Hepatocyte (in vitro differentiated cells): ENCODE measurements around the gene EEPD1. TPM values are rescaled to one million over a fixed set of nuclear protein-coding genes. Genes with fewer than 3 reads are reported as not detected.
A peak's percentile ranks its signal among the peaks of the same experiment; 100 is the strongest.

Source experiments
- DNase-seq: peaks from one replicate; pipeline ENCODE4 v3.0.0-alpha.2; 2016; ENCODE audit warnings: low spot score
- H2AFZ ChIP-seq: fragments of 200-600 bp; sonication (generic); 2 replicates; pipeline ENCODE4 v1.6.0; 2016; ENCODE audit warnings: antibody characterized with exemption, mild to moderate bottlenecking
- H3K27ac ChIP-seq: fragments of 200-600 bp; sonication (generic); 2 replicates; pipeline ENCODE4 v1.5.1; 2016; ENCODE audit warnings: mild to moderate bottlenecking
- H3K27me3 ChIP-seq: fragments of 200-600 bp; sonication (generic); 2 replicates; pipeline ENCODE4 v1.6.1; 2016
- H3K36me3 ChIP-seq: fragments of 200-600 bp; sonication (generic); replicated peaks from 2 replicates; pipeline ENCODE4 v1.5.1; 2016; ENCODE audit warnings: low read depth; ENCODE audit not compliant: insufficient read depth
- H3K4me1 ChIP-seq: fragments of 200-600 bp; sonication (generic); 2 replicates; pipeline ENCODE4 v1.5.1; 2016; ENCODE audit warnings: mild to moderate bottlenecking, moderate library complexity; ENCODE audit not compliant: insufficient read depth
- H3K4me2 ChIP-seq: fragments of 200-600 bp; sonication (generic); 2 replicates; pipeline ENCODE4 v1.6.0; 2016
- H3K4me3 ChIP-seq: fragments of 200-600 bp; sonication (generic); 2 replicates; pipeline ENCODE4 v1.5.1; 2016; ENCODE audit warnings: mild to moderate bottlenecking
- H3K79me2 ChIP-seq: fragments of 200-600 bp; sonication (generic); 2 replicates; pipeline ENCODE4 v1.6.0; 2017; ENCODE audit warnings: mild to moderate bottlenecking
- H3K9me2 ChIP-seq: fragments of 200-600 bp; sonication (generic); replicated peaks from 2 replicates; pipeline ENCODE4 v1.6.0; 2017; ENCODE audit warnings: mild to moderate bottlenecking; ENCODE audit not compliant: insufficient read depth
- H3K9me3 ChIP-seq: fragments of 200-600 bp; sonication (generic); 2 replicates; pipeline ENCODE4 v1.5.1; 2016; ENCODE audit warnings: low read depth, mild to moderate bottlenecking
- H4K20me1 ChIP-seq: fragments of 200-600 bp; sonication (generic); 2 replicates; pipeline ENCODE4 v1.6.0; 2016; ENCODE audit warnings: mild to moderate bottlenecking; ENCODE audit not compliant: insufficient read depth, poor library complexity, severe bottlenecking
- EZH2 ChIP-seq: fragments of 200-600 bp; sonication (generic); IDR thresholded peaks from 2 replicates; pipeline ENCODE4 v1.6.1; 2016; ENCODE audit warnings: antibody characterized with exemption, mild to moderate bottlenecking, borderline replicate concordance
- EZH2phosphoT487 ChIP-seq: fragments of 200-600 bp; sonication (generic); IDR thresholded peaks from one replicate; pipeline ENCODE4 v1.6.1; 2018; ENCODE audit warnings: antibody characterized with exemption, mild to moderate bottlenecking, low read depth, moderate library complexity; ENCODE audit not compliant: unreplicated experiment, severe bottlenecking
- WGBS: methylation state at CpG from one replicate; pipeline ENCODE4 v1.1.6; 2016; ENCODE audit warnings: low lambda C conversion rate; ENCODE audit errors: missing lambda C conversion rate; 5-methylcytosine and 5-hydroxymethylcytosine counted together
- polyA plus RNA-seq: library from polyadenylated mRNA; unstranded; fragments of >200 nt; fragmentation: Nextera tagmentation; extraction: Ambion mirVana; gene quantifications from 2 replicates; pipeline ENCODE4 v1.2.1, GENCODE V29; 2016
- total RNA-seq: library from RNA; depleted of rRNA; stranded (reverse); fragments of >200 nt; gene quantifications from 2 replicates; pipeline ENCODE4 v1.2.3, GENCODE V29; 2014
- TF ChIP-seq, protein P1 (sequence below): fragments of 200-600 bp; sonication (generic); IDR thresholded peaks from 2 replicates; pipeline ENCODE4 v1.5.1; 2016; ENCODE audit warnings: antibody characterized with exemption, mild to moderate bottlenecking; ENCODE audit not compliant: poor library complexity

EEPD1 gene
- total and polyA plus RNA-seq, 2 experiments from 2014 or later: 7.7 to 14.2 TPM

DNA sequence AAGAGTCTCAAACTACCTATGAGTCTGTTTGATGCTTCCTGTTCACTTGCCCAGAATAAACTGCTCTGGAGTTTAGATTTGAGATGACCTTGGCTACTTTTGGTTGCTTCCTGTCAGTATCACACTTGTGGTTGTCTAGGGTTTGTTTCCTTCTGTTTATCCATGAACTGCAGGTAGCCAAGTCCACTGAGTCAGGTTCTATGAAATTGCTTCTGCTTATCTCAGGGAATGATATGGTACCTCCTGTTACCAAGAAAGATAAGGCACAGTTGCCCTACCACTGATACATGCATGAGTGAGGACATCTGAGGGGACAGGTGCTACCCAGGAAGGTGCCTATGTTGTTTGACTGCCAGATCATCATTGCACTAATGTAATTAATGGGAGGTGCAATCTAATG is 15.8 kb upstream of the EEPD1 start:
- Histone ChIP-seq H3K4me1 (no peaks in the 10 kb centered on the region), H3K4me3 (no peak overlapping the region), H4K20me1 (no peaks in the 10 kb centered on the region), H3K36me3 (no peaks in the 10 kb centered on the region), H2AFZ (no peak overlapping the region), H3K9me2 (no peaks in the 10 kb centered on the region), H3K79me2 (no peaks in the 10 kb centered on the region), H3K9me3 (no peaks in the 10 kb centered on the region), H3K4me2 (no peak overlapping the region), H3K27ac (peak overlapping the region; percentile 23), H3K27me3 (no peaks in the 10 kb centered on the region)
- no peak for TF ChIP-seq EZH2phosphoT487
- TF ChIP-seq, protein P1, sequence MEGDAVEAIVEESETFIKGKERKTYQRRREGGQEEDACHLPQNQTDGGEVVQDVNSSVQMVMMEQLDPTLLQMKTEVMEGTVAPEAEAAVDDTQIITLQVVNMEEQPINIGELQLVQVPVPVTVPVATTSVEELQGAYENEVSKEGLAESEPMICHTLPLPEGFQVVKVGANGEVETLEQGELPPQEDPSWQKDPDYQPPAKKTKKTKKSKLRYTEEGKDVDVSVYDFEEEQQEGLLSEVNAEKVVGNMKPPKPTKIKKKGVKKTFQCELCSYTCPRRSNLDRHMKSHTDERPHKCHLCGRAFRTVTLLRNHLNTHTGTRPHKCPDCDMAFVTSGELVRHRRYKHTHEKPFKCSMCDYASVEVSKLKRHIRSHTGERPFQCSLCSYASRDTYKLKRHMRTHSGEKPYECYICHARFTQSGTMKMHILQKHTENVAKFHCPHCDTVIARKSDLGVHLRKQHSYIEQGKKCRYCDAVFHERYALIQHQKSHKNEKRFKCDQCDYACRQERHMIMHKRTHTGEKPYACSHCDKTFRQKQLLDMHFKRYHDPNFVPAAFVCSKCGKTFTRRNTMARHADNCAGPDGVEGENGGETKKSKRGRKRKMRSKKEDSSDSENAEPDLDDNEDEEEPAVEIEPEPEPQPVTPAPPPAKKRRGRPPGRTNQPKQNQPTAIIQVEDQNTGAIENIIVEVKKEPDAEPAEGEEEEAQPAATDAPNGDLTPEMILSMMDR: no peak
- no peak for TF ChIP-seq EZH2
- DNase-seq: no peak

DNA sequence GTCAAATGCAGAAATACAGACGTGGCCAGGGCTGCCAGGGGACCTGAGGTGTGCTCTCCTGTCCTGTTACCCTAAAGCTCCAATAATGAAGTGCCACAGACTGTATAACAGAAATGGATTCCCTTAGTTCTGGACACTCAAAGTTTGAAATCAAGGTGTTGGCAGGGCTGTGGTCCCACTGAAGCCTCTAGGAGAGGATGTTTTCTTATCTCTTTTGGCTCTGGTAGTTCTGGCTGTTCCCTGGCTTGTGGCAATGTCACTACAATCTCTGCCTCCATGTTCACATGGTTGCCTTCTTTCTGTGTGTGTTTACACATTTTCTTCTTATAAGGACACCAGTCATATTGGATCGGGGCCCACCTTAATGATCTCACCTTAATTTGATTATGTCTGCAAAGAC is 15.3 kb upstream of the EEPD1 start:
- DNase-seq: no peak
- Histone ChIP-seq H3K9me2 (no peaks in the 10 kb centered on the region), H3K9me3 (no peaks in the 10 kb centered on the region), H2AFZ (no peak overlapping the region), H3K36me3 (no peaks in the 10 kb centered on the region), H3K4me3 (no peak overlapping the region), H3K79me2 (no peaks in the 10 kb centered on the region), H3K4me1 (no peaks in the 10 kb centered on the region), H3K27ac (peak overlapping the region; percentile 23), H3K4me2 (no peak overlapping the region), H3K27me3 (no peaks in the 10 kb centered on the region), H4K20me1 (no peaks in the 10 kb centered on the region)
- 85% methylated on average over 2 of the region's 2 CpGs for WGBS
- TF ChIP-seq, protein P1: no peak
- TF ChIP-seq EZH2phosphoT487 (no peak), EZH2 (no peak)

DNA sequence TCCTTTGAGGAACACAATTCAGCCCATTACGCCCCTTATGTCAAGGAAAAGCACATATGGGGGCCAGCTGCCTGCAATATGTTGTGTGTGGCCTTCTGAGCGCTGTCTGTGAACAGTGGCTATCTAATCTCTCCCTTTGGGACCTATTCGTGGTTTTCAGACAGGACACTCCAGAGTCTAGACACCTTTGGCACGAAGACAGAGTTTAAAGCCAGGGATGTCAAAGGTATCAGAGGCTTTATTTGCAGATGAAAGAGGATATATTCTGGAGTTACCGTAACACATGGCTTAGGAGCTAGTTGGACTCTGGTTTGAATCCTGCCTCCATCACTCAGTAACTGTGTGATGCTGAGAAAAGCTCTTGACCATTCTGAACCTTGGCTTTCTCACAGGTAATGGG is 14.8 kb upstream of the EEPD1 start:
- DNase-seq: no peak
- H4K20me1 ChIP-seq: no peaks in the 10 kb centered on the region
- WGBS: 74% methylated on average over 5 of the region's 5 CpGs
- H2AFZ ChIP-seq: no peak overlapping the region
- H3K27me3 ChIP-seq: no peaks in the 10 kb centered on the region
- no peak overlapping the region for H3K27ac ChIP-seq
- no peaks in the 10 kb centered on the region for H3K9me3 ChIP-seq
- H3K4me3 ChIP-seq: no peak overlapping the region
- no peaks in the 10 kb centered on the region for H3K36me3 ChIP-seq
- H3K9me2 ChIP-seq: no peaks in the 10 kb centered on the region
- H3K79me2 ChIP-seq: no peaks in the 10 kb centered on the region
- no peak overlapping the region for H3K4me2 ChIP-seq
- TF ChIP-seq, protein P1: no peak
- TF ChIP-seq EZH2phosphoT487: no peak
- TF ChIP-seq EZH2: no peak
- H3K4me1 ChIP-seq: no peaks in the 10 kb centered on the region

DNA sequence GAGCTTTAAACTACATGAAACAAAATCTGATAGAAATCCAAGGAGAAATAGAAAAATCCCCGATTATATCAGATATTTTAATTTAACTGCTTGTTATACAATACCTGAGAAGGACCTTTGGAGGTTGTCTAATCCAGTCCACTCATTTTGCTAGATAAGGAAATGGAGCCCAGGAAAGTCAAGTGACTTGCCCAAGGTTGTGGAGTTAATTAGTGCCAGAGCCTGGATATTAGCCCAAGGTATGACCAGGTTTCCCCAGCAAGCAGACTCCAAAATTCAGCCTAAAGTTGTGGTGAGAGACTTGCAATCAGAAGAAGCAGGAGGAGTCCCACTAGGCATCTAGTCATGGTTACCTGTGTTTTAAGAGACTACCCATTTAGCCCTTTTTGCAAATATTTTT is 11.7 kb upstream of the EEPD1 start:
- no peaks in the 10 kb centered on the region for H4K20me1 ChIP-seq
- WGBS: 85% methylated on average over 1 of the region's 1 CpG
- TF ChIP-seq, protein P1: no peak
- TF ChIP-seq EZH2phosphoT487 (no peak), EZH2 (no peak)
- H3K27ac ChIP-seq: no peak overlapping the region
- H3K9me2 ChIP-seq: no peaks in the 10 kb centered on the region
- no peak overlapping the region for H3K4me3 ChIP-seq
- H3K4me2 ChIP-seq: no peak overlapping the region
- no peaks in the 10 kb centered on the region for H3K27me3 ChIP-seq
- no peak overlapping the region for H2AFZ ChIP-seq
- H3K79me2 ChIP-seq: no peaks in the 10 kb centered on the region
- no peaks in the 10 kb centered on the region for H3K4me1 ChIP-seq
- no peak for DNase-seq
- H3K36me3 ChIP-seq: no peaks in the 10 kb centered on the region
- no peaks in the 10 kb centered on the region for H3K9me3 ChIP-seq
